ENCODE results near the gene PLEKHH1. TPM values are rescaled to one million over a fixed set of nuclear protein-coding genes. Genes with fewer than 3 reads are reported as not detected.
"Not testable (repeated sequence)": the region's sequence is repeated elsewhere in the genome, so short reads cannot be mapped to it uniquely, and the experiment has no call there.

The PLEKHH1 gene
- total and polyA plus RNA-seq, 2 donors (not counting 1 experiment from before 2014, with no cell fraction given) = 0.10 to 0.33 TPM

GRCh38 chr14:67584978-67585377 is 51.9 kb downstream of the PLEKHH1 start:
- no peak overlapping the region for H3K4me2 ChIP-seq (ENCODE audit: extremely low read depth, insufficient read depth, low read length)

GRCh38 chr14:67586369-67586768 is 53.3 kb downstream of the PLEKHH1 start:
- no peaks in the 10 kb centered on the region for H3K79me2 ChIP-seq (ENCODE audit: control insufficient read depth, insufficient read depth, low read length)
- no peaks in the 10 kb centered on the region for H3K27me3 ChIP-seq (ENCODE audit: control insufficient read depth, insufficient read depth, low read length)
- no peak for TF ChIP-seq EZH2 (IDR thresholded peaks at IDR 0.05; ENCODE audit: low read length, missing control alignments)
- TF ChIP-seq CTCF (conservative IDR thresholded peaks at IDR 0.05 in 1 of 2, IDR thresholded peaks at IDR 0.05 in 1 of 2; ENCODE audit: low read depth in 1 of 2, low read length in 2 of 2) = no peak
- H3K27ac ChIP-seq (ENCODE audit: insufficient read depth, low read length) = no peak overlapping the region
- no peak overlapping the region for H3K4me2 ChIP-seq (ENCODE audit: extremely low read depth, insufficient read depth, low read length)
- H2AFZ ChIP-seq (ENCODE audit: low read length) = no peak overlapping the region
- H3K4me3 ChIP-seq (replicated peaks in 1 of 4; ENCODE audit: control extremely low read depth in 1 of 4, insufficient read depth in 1 of 4, low read depth in 3 of 4, low read length in 4 of 4) = no peak overlapping the region
- no peaks in the 10 kb centered on the region for H4K20me1 ChIP-seq (ENCODE audit: control insufficient read depth, extremely low read depth, insufficient read depth, low read length)
- H3K9ac ChIP-seq (ENCODE audit: insufficient read depth, low read length) = no peak overlapping the region
- H3K36me3 ChIP-seq (ENCODE audit: control insufficient read depth, insufficient read depth, low read length) = no peaks in the 10 kb centered on the region
- no peak for DNase-seq (ENCODE audit: low read depth in 2 of 2)
- no peaks in the 10 kb centered on the region for H3K9me3 ChIP-seq (ENCODE audit: control insufficient read depth, insufficient read depth, low read depth, low read length)
- no peaks in the 10 kb centered on the region for H3K4me1 ChIP-seq (ENCODE audit: control insufficient read depth, extremely low read depth, insufficient read depth, low read length)

More at GRCh38 chr14:67584978-67585377, 51.9 kb downstream of the PLEKHH1 start:
- H3K27me3 ChIP-seq (ENCODE audit: control insufficient read depth, insufficient read depth, low read length) = no peaks in the 10 kb centered on the region
- TF ChIP-seq EZH2 (IDR thresholded peaks at IDR 0.05; ENCODE audit: low read length, missing control alignments) = no peak
- no peak for TF ChIP-seq CTCF (conservative IDR thresholded peaks at IDR 0.05 in 1 of 2, IDR thresholded peaks at IDR 0.05 in 1 of 2; ENCODE audit: low read depth in 1 of 2, low read length in 2 of 2)
- H4K20me1 ChIP-seq (ENCODE audit: control insufficient read depth, extremely low read depth, insufficient read depth, low read length) = no peaks in the 10 kb centered on the region
- no peaks in the 10 kb centered on the region for H3K36me3 ChIP-seq (ENCODE audit: control insufficient read depth, insufficient read depth, low read length)
- H3K4me1 ChIP-seq (ENCODE audit: control insufficient read depth, extremely low read depth, insufficient read depth, low read length) = no peaks in the 10 kb centered on the region
- H3K27ac ChIP-seq (ENCODE audit: insufficient read depth, low read length) = no peak overlapping the region
- H3K4me3 ChIP-seq (replicated peaks in 1 of 4; ENCODE audit: control extremely low read depth in 1 of 4, insufficient read depth in 1 of 4, low read depth in 3 of 4, low read length in 4 of 4) = no peak overlapping the region
- H3K9me3 ChIP-seq (ENCODE audit: control insufficient read depth, insufficient read depth, low read depth, low read length) = no peaks in the 10 kb centered on the region
- no peak overlapping the region for H3K9ac ChIP-seq (ENCODE audit: insufficient read depth, low read length)
- no peaks in the 10 kb centered on the region for H3K79me2 ChIP-seq (ENCODE audit: control insufficient read depth, insufficient read depth, low read length)
- DNase-seq (ENCODE audit: low read depth in 2 of 2) = peak in 1 of 2 donors; percentile 51
- H2AFZ ChIP-seq (ENCODE audit: low read length) = no peak overlapping the region

GRCh38 chr14:67589204-67589770 is 56.2 kb downstream of the PLEKHH1 start:
- no peaks in the 10 kb centered on the region for H3K9me3 ChIP-seq (ENCODE audit: control insufficient read depth, insufficient read depth, low read depth, low read length)
- no peaks in the 10 kb centered on the region for H3K79me2 ChIP-seq (ENCODE audit: control insufficient read depth, insufficient read depth, low read length)
- no peaks in the 10 kb centered on the region for H3K4me1 ChIP-seq (ENCODE audit: control insufficient read depth, extremely low read depth, insufficient read depth, low read length)
- no peak overlapping the region for H3K9ac ChIP-seq (ENCODE audit: insufficient read depth, low read length)
- TF ChIP-seq EZH2 (IDR thresholded peaks at IDR 0.05; ENCODE audit: low read length, missing control alignments) (no peak), CTCF (conservative IDR thresholded peaks at IDR 0.05 in 1 of 2, IDR thresholded peaks at IDR 0.05 in 1 of 2; ENCODE audit: low read depth in 1 of 2, low read length in 2 of 2) (no peak)
- H3K27me3 ChIP-seq (ENCODE audit: control insufficient read depth, insufficient read depth, low read length) = no peaks in the 10 kb centered on the region
- DNase-seq (ENCODE audit: low read depth in 2 of 2) = no peak
- no peak overlapping the region for H2AFZ ChIP-seq (ENCODE audit: low read length)
- no peaks in the 10 kb centered on the region for H3K36me3 ChIP-seq (ENCODE audit: control insufficient read depth, insufficient read depth, low read length)
- H3K4me2 ChIP-seq (ENCODE audit: extremely low read depth, insufficient read depth, low read length) = no peak overlapping the region
- no peaks in the 10 kb centered on the region for H4K20me1 ChIP-seq (ENCODE audit: control insufficient read depth, extremely low read depth, insufficient read depth, low read length)
- no peak overlapping the region for H3K4me3 ChIP-seq (replicated peaks in 1 of 4; ENCODE audit: control extremely low read depth in 1 of 4, insufficient read depth in 1 of 4, low read depth in 3 of 4, low read length in 4 of 4)
- H3K27ac ChIP-seq (ENCODE audit: insufficient read depth, low read length) = no peak overlapping the region

- H3K4me3 ChIP-seq (replicated peaks in 1 of 4; ENCODE audit: control extremely low read depth in 1 of 4, insufficient read depth in 1 of 4, low read depth in 3 of 4, low read length in 4 of 4); H3K4me2 ChIP-seq (ENCODE audit: extremely low read depth, insufficient read depth, low read length); H3K36me3 ChIP-seq (ENCODE audit: control insufficient read depth, insufficient read depth, low read length); H3K27me3 ChIP-seq (ENCODE audit: control insufficient read depth, insufficient read depth, low read length); H2AFZ ChIP-seq (ENCODE audit: low read length); H4K20me1 ChIP-seq (ENCODE audit: control insufficient read depth, extremely low read depth, insufficient read depth, low read length); H3K9me3 ChIP-seq (ENCODE audit: control insufficient read depth, insufficient read depth, low read depth, low read length); H3K79me2 ChIP-seq (ENCODE audit: control insufficient read depth, insufficient read depth, low read length); H3K4me1 ChIP-seq (ENCODE audit: control insufficient read depth, extremely low read depth, insufficient read depth, low read length); DNase-seq (ENCODE audit: low read depth in 2 of 2); H3K27ac ChIP-seq (ENCODE audit: insufficient read depth, low read length); H3K9ac ChIP-seq (ENCODE audit: insufficient read depth, low read length): not testable (repeated sequence)
Observed at GRCh38 chr14:67593650-67594049, 60.6 kb downstream of the PLEKHH1 start.
